IPS-20b (cell line): Measurements from ENCODE around the gene C2orf92.
"Not testable (repeated sequence)": the region's sequence is repeated elsewhere in the genome, so short reads cannot be mapped to it uniquely, and the experiment has no call there.

Experiments used
- H3K27ac ChIP-seq: one replicate; pipeline ENCODE4 v1.5.1; 2013; ENCODE audit warnings: low read length
- H3K27me3 ChIP-seq: 2 replicates; pipeline ENCODE4 v1.6.1; 2013; ENCODE audit warnings: mild to moderate bottlenecking, low read length, inconsistent platforms; ENCODE audit not compliant: insufficient read depth
- H3K36me3 ChIP-seq: 2 replicates; pipeline ENCODE4 v1.6.1; 2013; ENCODE audit warnings: low read depth, mild to moderate bottlenecking, inconsistent platforms, low read length, moderate library complexity; ENCODE audit not compliant: insufficient read depth
- H3K4me1 ChIP-seq: 2 replicates; pipeline ENCODE4 v1.6.1; 2013; ENCODE audit warnings: mild to moderate bottlenecking, control low read depth, inconsistent platforms, low read length, moderate library complexity; ENCODE audit not compliant: insufficient read depth
- H3K4me3 ChIP-seq: 2 replicates; pipeline ENCODE4 v1.5.1; 2013; ENCODE audit warnings: mild to moderate bottlenecking, low read length, inconsistent platforms
- H3K9ac ChIP-seq: 2 replicates; pipeline ENCODE4 v1.6.1; 2013; ENCODE audit warnings: low read depth, mild to moderate bottlenecking, inconsistent platforms, low read length, moderate library complexity
- H3K9me3 ChIP-seq: 2 replicates; pipeline ENCODE4 v1.6.1; 2013; ENCODE audit warnings: mild to moderate bottlenecking, low read depth, low read length, inconsistent platforms; ENCODE audit not compliant: insufficient read depth

The C2orf92 gene

GRCh38 chr2:97711394-97711711, 41.8 kb downstream of the C2orf92 start:
- Histone ChIP-seq H3K27ac (no peak overlapping the region), H3K9ac (no peak overlapping the region), H3K9me3 (no peaks in the 10 kb centered on the region), H3K4me1 (no peaks in the 10 kb centered on the region), H3K36me3 (no peaks in the 10 kb centered on the region), H3K4me3 (no peak overlapping the region), H3K27me3 (no peaks in the 10 kb centered on the region)

- not testable (repeated sequence) for H3K4me3 ChIP-seq, H3K27ac ChIP-seq, H3K4me1 ChIP-seq, H3K36me3 ChIP-seq, H3K27me3 ChIP-seq, H3K9me3 ChIP-seq, H3K9ac ChIP-seq
These were observed 42.7 kb downstream of the C2orf92 start for GRCh38 chr2:97712175-97712574.

- H3K27ac ChIP-seq = no peak overlapping the region
These were observed 43.3 kb downstream of the C2orf92 start for GRCh38 chr2:97712693-97713295.

GRCh38 chr2:97713296-97714083, 44.0 kb downstream of the C2orf92 start, which contains the start of gene ZAP70:
Gene ZAP70, plus strand, starts transcription at chr2:97713576. Its CDS starts 10,461 bp downstream, at chr2:97724037.
- Histone ChIP-seq H3K27me3 (no peaks in the 10 kb centered on the region), H3K9me3 (no peaks in the 10 kb centered on the region), H3K4me1 (no peaks in the 10 kb centered on the region), H3K36me3 (no peaks in the 10 kb centered on the region), H3K4me3 (no peak within 1 kb of the TSS), H3K9ac (no peak within 1 kb of the TSS), H3K27ac (no peak within 1 kb of the TSS)

More at GRCh38 chr2:97712693-97713295, 43.3 kb downstream of the C2orf92 start:
- Histone ChIP-seq H3K27me3 (no peaks in the 10 kb centered on the region), H3K9me3 (no peaks in the 10 kb centered on the region), H3K4me3 (no peak overlapping the region), H3K9ac (no peak overlapping the region), H3K4me1 (no peaks in the 10 kb centered on the region), H3K36me3 (no peaks in the 10 kb centered on the region)

GRCh38 chr2:97714084-97714949, 44.8 kb downstream of the C2orf92 start:
- Histone ChIP-seq H3K9ac (no peak overlapping the region), H3K4me1 (no peaks in the 10 kb centered on the region), H3K27ac (no peak overlapping the region), H3K9me3 (no peaks in the 10 kb centered on the region), H3K27me3 (no peaks in the 10 kb centered on the region), H3K4me3 (no peak overlapping the region), H3K36me3 (no peaks in the 10 kb centered on the region)

GRCh38 chr2:97714950-97715652, 45.6 kb downstream of the C2orf92 start:
- no peaks in the 10 kb centered on the region for H3K9me3 ChIP-seq
- H3K4me1 ChIP-seq = no peaks in the 10 kb centered on the region; the same call in 1 of the 2 replicates
- no peak overlapping the region for H3K27ac ChIP-seq
- no peaks in the 10 kb centered on the region for H3K36me3 ChIP-seq
- H3K27me3 ChIP-seq = no peaks in the 10 kb centered on the region
- no peak overlapping the region for H3K9ac ChIP-seq
- no peak overlapping the region for H3K4me3 ChIP-seq

- H3K9me3 ChIP-seq = no peaks in the 10 kb centered on the region
- H3K9ac ChIP-seq = no peak overlapping the region
- no peaks in the 10 kb centered on the region for H3K27me3 ChIP-seq
- H3K27ac ChIP-seq = no peak overlapping the region
- peaks cover 9% of the 10 kb centered on the region for H3K4me1 ChIP-seq
- no peaks in the 10 kb centered on the region for H3K36me3 ChIP-seq
- H3K4me3 ChIP-seq = no peak overlapping the region
These were observed 46.6 kb downstream of the C2orf92 start for GRCh38 chr2:97715951-97716694.

- Histone ChIP-seq H3K4me3 (no peak overlapping the region), H3K9me3 (no peaks in the 10 kb centered on the region), H3K9ac (no peak overlapping the region), H3K36me3 (no peaks in the 10 kb centered on the region), H3K27ac (no peak overlapping the region), H3K4me1 (peaks cover 10% of the 10 kb centered on the region), H3K27me3 (no peaks in the 10 kb centered on the region)
These were observed 47.4 kb downstream of the C2orf92 start for GRCh38 chr2:97716695-97717612.

- Histone ChIP-seq H3K4me3 (no peak overlapping the region), H3K27ac (no peak overlapping the region), H3K9ac (no peak overlapping the region), H3K9me3 (no peaks in the 10 kb centered on the region), H3K36me3 (no peaks in the 10 kb centered on the region), H3K27me3 (no peaks in the 10 kb centered on the region), H3K4me1 (peaks cover 10% of the 10 kb centered on the region)
These were observed 48.1 kb downstream of the C2orf92 start for GRCh38 chr2:97717613-97717995.

- no peak overlapping the region for H3K27ac ChIP-seq
These were observed 48.8 kb downstream of the C2orf92 start for GRCh38 chr2:97718051-97718882.

More at GRCh38 chr2:97718051-97718882, 48.8 kb downstream of the C2orf92 start:
- Histone ChIP-seq H3K9ac (no peak overlapping the region), H3K4me1 (peaks cover 10% of the 10 kb centered on the region), H3K9me3 (no peaks in the 10 kb centered on the region), H3K36me3 (no peaks in the 10 kb centered on the region), H3K4me3 (no peak overlapping the region), H3K27me3 (no peaks in the 10 kb centered on the region)
